GM20000 (cell line): Measurements from ENCODE around the gene WWC1.

Experiments
- DNase-seq: peaks from one replicate; pipeline ENCODE4 v3.0.0; 2012; ENCODE audit warnings: low spot score
- TF ChIP-seq, protein P1 (sequence below): IDR thresholded peaks from 2 replicates; pipeline ENCODE4 v1.5.1; 2012; ENCODE audit warnings: mild to moderate bottlenecking, control low read depth; ENCODE audit errors: extremely low read depth, missing control alignments

The WWC1 gene

GRCh38 chr5:168390491-168390890, 99.0 kb downstream of the WWC1 start:
- TF ChIP-seq, protein P1, sequence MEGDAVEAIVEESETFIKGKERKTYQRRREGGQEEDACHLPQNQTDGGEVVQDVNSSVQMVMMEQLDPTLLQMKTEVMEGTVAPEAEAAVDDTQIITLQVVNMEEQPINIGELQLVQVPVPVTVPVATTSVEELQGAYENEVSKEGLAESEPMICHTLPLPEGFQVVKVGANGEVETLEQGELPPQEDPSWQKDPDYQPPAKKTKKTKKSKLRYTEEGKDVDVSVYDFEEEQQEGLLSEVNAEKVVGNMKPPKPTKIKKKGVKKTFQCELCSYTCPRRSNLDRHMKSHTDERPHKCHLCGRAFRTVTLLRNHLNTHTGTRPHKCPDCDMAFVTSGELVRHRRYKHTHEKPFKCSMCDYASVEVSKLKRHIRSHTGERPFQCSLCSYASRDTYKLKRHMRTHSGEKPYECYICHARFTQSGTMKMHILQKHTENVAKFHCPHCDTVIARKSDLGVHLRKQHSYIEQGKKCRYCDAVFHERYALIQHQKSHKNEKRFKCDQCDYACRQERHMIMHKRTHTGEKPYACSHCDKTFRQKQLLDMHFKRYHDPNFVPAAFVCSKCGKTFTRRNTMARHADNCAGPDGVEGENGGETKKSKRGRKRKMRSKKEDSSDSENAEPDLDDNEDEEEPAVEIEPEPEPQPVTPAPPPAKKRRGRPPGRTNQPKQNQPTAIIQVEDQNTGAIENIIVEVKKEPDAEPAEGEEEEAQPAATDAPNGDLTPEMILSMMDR: no peak
- no peak for DNase-seq

DNA sequence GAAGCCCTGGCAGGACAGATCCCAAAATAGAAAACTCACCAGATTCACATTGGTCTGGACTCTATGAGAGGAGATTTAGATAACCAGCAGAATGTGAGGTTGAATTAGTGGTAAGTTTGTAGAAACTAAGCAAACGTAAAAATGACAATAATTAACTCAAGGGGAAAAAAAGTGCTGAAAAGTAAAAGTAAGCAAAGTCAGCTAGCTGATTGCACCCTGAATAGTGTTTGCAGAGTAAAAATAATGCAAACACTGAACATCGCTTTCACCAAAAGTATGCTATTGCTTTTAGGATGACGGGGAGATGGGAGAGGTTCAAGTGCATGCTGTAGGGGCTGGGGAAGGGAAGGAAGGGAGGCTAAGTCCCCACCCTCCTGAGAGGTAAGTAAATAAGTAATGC, 102.3 kb downstream of the WWC1 start:
- DNase-seq: no peak
- TF ChIP-seq, protein P1: no peak

DNA sequence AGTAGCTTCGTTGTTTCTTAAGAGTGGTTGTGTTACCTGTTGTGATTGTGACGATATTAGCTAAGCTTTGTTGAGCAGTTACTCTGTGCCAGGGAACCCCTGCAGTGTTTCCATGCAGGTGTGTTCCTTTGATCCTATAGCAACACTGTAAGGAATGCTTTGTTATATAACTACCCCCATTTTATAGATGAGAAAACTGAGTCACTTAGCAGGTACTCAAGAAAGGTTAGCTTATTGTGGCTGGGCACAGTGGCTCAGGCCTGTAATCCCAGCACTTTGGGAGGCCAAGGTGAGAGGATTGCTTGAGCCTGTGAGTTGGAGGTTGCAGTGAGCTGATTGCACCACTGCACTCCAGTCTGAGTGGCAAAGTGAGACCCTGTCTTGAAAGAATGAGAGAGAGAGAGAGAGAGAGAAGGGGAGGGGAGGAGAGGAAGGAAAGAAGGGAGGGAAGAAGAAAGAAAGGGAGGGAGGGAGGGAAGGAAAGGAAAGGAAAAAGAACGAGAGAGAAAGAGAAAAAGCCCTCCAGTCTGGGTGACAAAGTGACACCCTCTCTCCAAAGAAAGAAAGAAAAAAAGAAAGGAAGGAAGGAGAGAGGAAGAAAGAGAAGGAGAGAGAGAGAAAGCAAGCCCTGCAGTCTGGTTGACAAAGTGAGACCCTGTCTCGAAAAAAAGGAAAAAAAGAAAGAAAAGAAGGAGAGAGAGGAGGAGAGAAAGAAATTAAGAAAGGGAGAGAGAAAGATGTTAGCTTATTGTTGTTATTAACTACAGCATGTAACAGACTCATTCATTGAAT, 109.2 kb downstream of the WWC1 start:
- TF ChIP-seq, protein P1: no peak
- no peak for DNase-seq

- no peak for DNase-seq
- TF ChIP-seq, protein P1: no peak
Observed at GRCh38 chr5:168401226-168401625, 109.8 kb downstream of the WWC1 start.

- TF ChIP-seq, protein P1: no peak
Observed at GRCh38 chr5:168401880-168402279, 110.4 kb downstream of the WWC1 start.

GRCh38 chr5:168404365-168404764, 112.9 kb downstream of the WWC1 start:
- TF ChIP-seq, protein P1: no peak
- DNase-seq: no peak

More at GRCh38 chr5:168401880-168402279, 110.4 kb downstream of the WWC1 start:
- no peak for DNase-seq

GRCh38 chr5:168407211-168407610, 115.8 kb downstream of the WWC1 start:
- DNase-seq: no peak

More at GRCh38 chr5:168407211-168407610, 115.8 kb downstream of the WWC1 start:
- TF ChIP-seq, protein P1: no peak
